Measurements from ENCODE around the gene BICD1. TPM values are rescaled to one million over a fixed set of nuclear protein-coding genes. Genes with fewer than 3 reads are reported as not detected.

Gene BICD1
- total and polyA plus RNA-seq, 9 donors: 19.4 to 75.5 (median 60.2) TPM

GRCh38 chr12:32118806-32119205 lies 12.2 kb downstream of the BICD1 start:
- TF ChIP-seq EP300 (IDR thresholded peaks at IDR 0.05) (no peak), POLR2A (IDR thresholded peaks at IDR 0.05) (no peak), CTCF (IDR thresholded peaks at IDR 0.05) (no peak)
- H3K4me3 ChIP-seq: no peak overlapping the region
- H3K27ac ChIP-seq: no peak overlapping the region
- H3K9me3 ChIP-seq: no peaks in the 10 kb centered on the region
- no peak for DNase-seq
- 89 to 94% (median 93%) methylated on average over 5 of the region's 5 CpGs for WGBS, 3 donors
- no peaks in the 10 kb centered on the region for H3K36me3 ChIP-seq
- intact Hi-C loops (cut with DNase I): no loop called here
- peaks cover 7% of the 10 kb centered on the region for H3K4me1 ChIP-seq (ENCODE audit: insufficient read depth)
- H3K27me3 ChIP-seq: no peaks in the 10 kb centered on the region

GRCh38 chr12:32120419-32120818 lies 13.8 kb downstream of the BICD1 start:
- TF ChIP-seq CTCF (IDR thresholded peaks at IDR 0.05) (no peak), EP300 (IDR thresholded peaks at IDR 0.05) (no peak), POLR2A (IDR thresholded peaks at IDR 0.05) (no peak)

GRCh38 chr12:32124637-32125036 lies 18.0 kb downstream of the BICD1 start:
- Histone ChIP-seq H3K4me3 (no peak overlapping the region), H3K27ac (no peak overlapping the region), H3K27me3 (no peaks in the 10 kb centered on the region), H3K36me3 (no peaks in the 10 kb centered on the region), H3K4me1 (ENCODE audit: insufficient read depth) (peaks cover 3% of the 10 kb centered on the region), H3K9me3 (no peaks in the 10 kb centered on the region)
- no peak for DNase-seq
- WGBS, 3 donors: 55 to 58% (median 55%) methylated on average over 1 of the region's 1 CpG
- intact Hi-C loops (cut with DNase I): no loop called here
- TF ChIP-seq CTCF (IDR thresholded peaks at IDR 0.05) (no peak), POLR2A (IDR thresholded peaks at IDR 0.05) (no peak), EP300 (IDR thresholded peaks at IDR 0.05) (no peak)

More at GRCh38 chr12:32120419-32120818, 13.8 kb downstream of the BICD1 start:
- 70 to 84% (median 80%) methylated on average over 2 of the region's 2 CpGs for WGBS, 3 donors
- DNase-seq: no peak
- Histone ChIP-seq H3K4me1 (ENCODE audit: insufficient read depth) (peaks cover 10% of the 10 kb centered on the region), H3K36me3 (no peaks in the 10 kb centered on the region), H3K27me3 (no peaks in the 10 kb centered on the region), H3K27ac (no peak overlapping the region), H3K4me3 (no peak overlapping the region), H3K9me3 (no peaks in the 10 kb centered on the region)
- intact Hi-C loops (cut with DNase I): no loop called here

GRCh38 chr12:32125455-32126084 lies 18.9 kb downstream of the BICD1 start:
- Histone ChIP-seq H3K27ac (no peak overlapping the region), H3K4me3 (no peak overlapping the region), H3K36me3 (no peaks in the 10 kb centered on the region), H3K27me3 (no peaks in the 10 kb centered on the region), H3K4me1 (ENCODE audit: insufficient read depth) (peaks cover 3% of the 10 kb centered on the region), H3K9me3 (no peaks in the 10 kb centered on the region)
- TF ChIP-seq EP300 (IDR thresholded peaks at IDR 0.05) (no peak), CTCF (IDR thresholded peaks at IDR 0.05) (no peak), POLR2A (IDR thresholded peaks at IDR 0.05) (no peak)
- 92 to 93% (median 92%) methylated on average over 7 of the region's 7 CpGs for WGBS, 3 donors
- no peak for DNase-seq
- intact Hi-C loops (cut with DNase I): no loop called here

Measured in ovary (tissue), 9 donors.